Astrocyte (in vitro differentiated cells and primary cell): ENCODE measurements around the gene NTM. TPM values are rescaled to one million over a fixed set of nuclear protein-coding genes. Genes with fewer than 3 reads are reported as not detected.

ENCODE experiments used
- DNase-seq: peaks from one replicate; pipeline ENCODE4 v3.0.0-alpha.2; 2010; ENCODE audit warnings: low read depth
- FAIRE-seq: peaks from 2 replicates; lab custom pipeline; 2011; peaks lifted over from hg19 to GRCh38; lab: Jason Lieb, UNC
- H2AFZ ChIP-seq: 2 replicates; pipeline ENCODE4 v1.6.0; 2012; ENCODE audit warnings: low read depth, low read length, inconsistent platforms
- H3K27ac ChIP-seq: 2 replicates; pipeline ENCODE4 v1.5.1; 2011; ENCODE audit warnings: low read depth, low read length, inconsistent platforms
- H3K27me3 ChIP-seq: 2 replicates; pipeline ENCODE4 v1.6.0; 2011; ENCODE audit warnings: low read length, inconsistent platforms; ENCODE audit not compliant: insufficient read depth
- H3K36me3 ChIP-seq: 2 replicates; pipeline ENCODE4 v1.5.1; 2011; ENCODE audit warnings: low read length, inconsistent platforms; ENCODE audit not compliant: insufficient read depth
- H3K4me1 ChIP-seq: 2 replicates; pipeline ENCODE4 v1.5.1; 2011; ENCODE audit warnings: low read length, inconsistent platforms; ENCODE audit not compliant: insufficient read depth
- H3K4me2 ChIP-seq: 2 replicates; pipeline ENCODE4 v1.6.0; 2012; ENCODE audit warnings: low read length, inconsistent platforms
- H3K4me3 ChIP-seq: 2 replicates; pipeline ENCODE4 v1.5.1; 2011; ENCODE audit warnings: low read depth, mild to moderate bottlenecking, low read length, inconsistent platforms; ENCODE audit not compliant: insufficient read depth
- H3K79me2 ChIP-seq: 2 replicates; pipeline ENCODE4 v1.6.0; 2012; ENCODE audit warnings: mild to moderate bottlenecking, low read length, inconsistent platforms; ENCODE audit not compliant: insufficient read depth
- H3K9ac ChIP-seq: 2 replicates; pipeline ENCODE4 v1.6.0; 2012; ENCODE audit warnings: mild to moderate bottlenecking, low read length, inconsistent platforms
- H3K9me3 ChIP-seq: 2 replicates; pipeline ENCODE4 v1.5.1; 2012; ENCODE audit warnings: low read depth, mild to moderate bottlenecking, low read length, inconsistent platforms; ENCODE audit not compliant: insufficient read depth
- H4K20me1 ChIP-seq: 2 replicates; pipeline ENCODE4 v1.6.0; 2012; ENCODE audit warnings: low read length, inconsistent platforms; ENCODE audit not compliant: insufficient read depth
- H3K27ac Mint-ChIP-seq: one replicate; pipeline ENCODE4 v1.8.0; 2021; ENCODE audit warnings: mild to moderate bottlenecking, mixed read lengths; ENCODE audit not compliant: unreplicated experiment
- H3K27me3 Mint-ChIP-seq: one replicate; pipeline ENCODE4 v1.8.0; 2021; ENCODE audit warnings: low read depth, mixed read lengths; ENCODE audit not compliant: unreplicated experiment
- H3K36me3 Mint-ChIP-seq: one replicate; pipeline ENCODE4 v1.8.0; 2021; ENCODE audit warnings: low read depth, mixed read lengths; ENCODE audit not compliant: unreplicated experiment
- H3K4me1 Mint-ChIP-seq: one replicate; pipeline ENCODE4 v1.8.0; 2021; ENCODE audit warnings: low read depth, mixed read lengths; ENCODE audit not compliant: unreplicated experiment
- H3K4me3 Mint-ChIP-seq: one replicate; pipeline ENCODE4 v1.8.0; 2021; ENCODE audit warnings: mild to moderate bottlenecking, moderate library complexity, mixed read lengths; ENCODE audit not compliant: unreplicated experiment
- H3K9me3 Mint-ChIP-seq: one replicate; pipeline ENCODE4 v1.8.0; 2021; ENCODE audit warnings: mild to moderate bottlenecking, mixed read lengths; ENCODE audit not compliant: unreplicated experiment
- CTCF ChIP-seq: IDR thresholded peaks from 2 replicates; pipeline ENCODE4 v1.5.1; 2011; ENCODE audit warnings: low read depth, mild to moderate bottlenecking, inconsistent platforms, low read length, moderate library complexity; ENCODE audit not compliant: insufficient read depth
- EZH2 ChIP-seq: IDR thresholded peaks from 2 replicates; pipeline ENCODE4 v1.6.1; 2012; ENCODE audit warnings: mild to moderate bottlenecking, low read length, inconsistent platforms; ENCODE audit not compliant: insufficient read depth
- total RNA-seq: library from RNA; stranded (reverse); gene quantifications from 2 replicates; pipeline ENCODE4 v1.2.1, GENCODE V29; 2021

Gene NTM
- total RNA-seq, 1 donor from 2014 or later: 98.2 TPM

GRCh38 chr11:131598305-131598704 is 227.9 kb downstream of the NTM start:
- Histone ChIP-seq H3K27me3 (peaks cover 2% of the 10 kb centered on the region), H3K9ac (no peak overlapping the region), H3K79me2 (no peaks in the 10 kb centered on the region), H3K36me3 (no peaks in the 10 kb centered on the region), H3K9me3 (no peaks in the 10 kb centered on the region), H2AFZ (no peak overlapping the region), H3K4me1 (peaks cover 18% of the 10 kb centered on the region), H4K20me1 (no peaks in the 10 kb centered on the region), H3K4me2 (no peak overlapping the region), H3K4me3 (no peak overlapping the region), H3K27ac (no peak overlapping the region)
- no peaks in the 10 kb centered on the region for H3K9me3 Mint-ChIP-seq
- H3K36me3 Mint-ChIP-seq: no peaks in the 10 kb centered on the region
- no peak for FAIRE-seq
- peaks cover 10% of the 10 kb centered on the region for H3K4me1 Mint-ChIP-seq
- DNase-seq: no peak
- peaks cover 8% of the 10 kb centered on the region for H3K27me3 Mint-ChIP-seq
- TF ChIP-seq CTCF (no peak), EZH2 (no peak)
- peak overlapping the region; percentile 11 for H3K27ac Mint-ChIP-seq
- H3K4me3 Mint-ChIP-seq: no peak overlapping the region

GRCh38 chr11:131599285-131599684 is 228.9 kb downstream of the NTM start:
- Histone ChIP-seq H4K20me1 (no peaks in the 10 kb centered on the region), H2AFZ (no peak overlapping the region), H3K27ac (no peak overlapping the region), H3K4me3 (no peak overlapping the region), H3K36me3 (no peaks in the 10 kb centered on the region), H3K9me3 (no peaks in the 10 kb centered on the region), H3K4me1 (peaks cover 18% of the 10 kb centered on the region), H3K4me2 (no peak overlapping the region), H3K27me3 (peaks cover 2% of the 10 kb centered on the region), H3K9ac (no peak overlapping the region), H3K79me2 (no peaks in the 10 kb centered on the region)
- Mint-ChIP-seq H3K27ac (no peak overlapping the region), H3K4me3 (no peak overlapping the region), H3K9me3 (no peaks in the 10 kb centered on the region), H3K27me3 (peaks cover 8% of the 10 kb centered on the region), H3K4me1 (peaks cover 10% of the 10 kb centered on the region), H3K36me3 (no peaks in the 10 kb centered on the region)
- DNase-seq (no peak), FAIRE-seq (no peak)
- TF ChIP-seq EZH2 (no peak), CTCF (no peak)

- peak overlapping the region; percentile 29 for H3K27ac Mint-ChIP-seq
- H3K4me1 Mint-ChIP-seq: peaks cover 16% of the 10 kb centered on the region
- no peaks in the 10 kb centered on the region for H3K9me3 Mint-ChIP-seq
- no peak for FAIRE-seq
- Histone ChIP-seq H3K27ac (no peak overlapping the region), H2AFZ (no peak overlapping the region), H3K9me3 (no peaks in the 10 kb centered on the region), H3K36me3 (no peaks in the 10 kb centered on the region), H3K4me1 (peaks cover 18% of the 10 kb centered on the region), H3K27me3 (no peaks in the 10 kb centered on the region), H3K4me3 (no peak overlapping the region), H3K9ac (no peak overlapping the region), H4K20me1 (no peaks in the 10 kb centered on the region), H3K4me2 (no peak overlapping the region), H3K79me2 (no peaks in the 10 kb centered on the region)
- no peaks in the 10 kb centered on the region for H3K36me3 Mint-ChIP-seq
- peaks cover 6% of the 10 kb centered on the region for H3K27me3 Mint-ChIP-seq
- H3K4me3 Mint-ChIP-seq: no peak overlapping the region
- DNase-seq: peak; percentile 72
- no peak for TF ChIP-seq EZH2
- TF ChIP-seq CTCF: no peak
These were observed 230.2 kb downstream of the NTM start for GRCh38 chr11:131600628-131601027.
